ENCODE results near the gene TNNI2.

TNNI2 gene

GRCh38 chr11:1876361-1877063 is 37.7 kb downstream of the TNNI2 start:
- peak; percentile 53 for TF ChIP-seq CTCF (conservative IDR thresholded peaks at IDR 0.05; ENCODE audit: low read depth, low read length)
- no peak for DNase-seq (ENCODE audit: low read depth)
- no peak overlapping the region for H3K4me3 ChIP-seq (ENCODE audit: low read length)

- DNase-seq (ENCODE audit: low read depth) = no peak
- no peak for TF ChIP-seq CTCF (conservative IDR thresholded peaks at IDR 0.05; ENCODE audit: low read depth, low read length)
- H3K4me3 ChIP-seq (ENCODE audit: low read length) = no peak overlapping the region
These were observed 38.7 kb downstream of the TNNI2 start for GRCh38 chr11:1877211-1878136.

- no peak overlapping the region for H3K4me3 ChIP-seq (ENCODE audit: low read length)
- no peak for DNase-seq (ENCODE audit: low read depth)
- no peak for TF ChIP-seq CTCF (conservative IDR thresholded peaks at IDR 0.05; ENCODE audit: low read depth, low read length)
These were observed 39.6 kb downstream of the TNNI2 start for GRCh38 chr11:1878137-1879031.

- DNase-seq (ENCODE audit: low read depth) = no peak
- TF ChIP-seq CTCF (conservative IDR thresholded peaks at IDR 0.05; ENCODE audit: low read depth, low read length) = no peak
- no peak overlapping the region for H3K4me3 ChIP-seq (ENCODE audit: low read length)
These were observed 40.7 kb downstream of the TNNI2 start for GRCh38 chr11:1879342-1879940.

GRCh38 chr11:1879941-1880720 is 41.4 kb downstream of the TNNI2 start:
- no peak for TF ChIP-seq CTCF (conservative IDR thresholded peaks at IDR 0.05; ENCODE audit: low read depth, low read length)
- H3K4me3 ChIP-seq (ENCODE audit: low read length) = no peak overlapping the region
- DNase-seq (ENCODE audit: low read depth) = no peak
